HG02588 (cell line): ENCODE data around the gene MCM9.
A peak's percentile ranks its signal among the peaks of the same experiment; 100 is the strongest.

ENCODE experiments used
- ATAC-seq: cut with Tn5 transposase; IDR thresholded peaks from one replicate; pipeline ENCODE4 v1.9.1; 2021; ENCODE audit warnings: mild to moderate bottlenecking, moderate library complexity; ENCODE audit not compliant: unreplicated experiment

MCM9 gene

DNA sequence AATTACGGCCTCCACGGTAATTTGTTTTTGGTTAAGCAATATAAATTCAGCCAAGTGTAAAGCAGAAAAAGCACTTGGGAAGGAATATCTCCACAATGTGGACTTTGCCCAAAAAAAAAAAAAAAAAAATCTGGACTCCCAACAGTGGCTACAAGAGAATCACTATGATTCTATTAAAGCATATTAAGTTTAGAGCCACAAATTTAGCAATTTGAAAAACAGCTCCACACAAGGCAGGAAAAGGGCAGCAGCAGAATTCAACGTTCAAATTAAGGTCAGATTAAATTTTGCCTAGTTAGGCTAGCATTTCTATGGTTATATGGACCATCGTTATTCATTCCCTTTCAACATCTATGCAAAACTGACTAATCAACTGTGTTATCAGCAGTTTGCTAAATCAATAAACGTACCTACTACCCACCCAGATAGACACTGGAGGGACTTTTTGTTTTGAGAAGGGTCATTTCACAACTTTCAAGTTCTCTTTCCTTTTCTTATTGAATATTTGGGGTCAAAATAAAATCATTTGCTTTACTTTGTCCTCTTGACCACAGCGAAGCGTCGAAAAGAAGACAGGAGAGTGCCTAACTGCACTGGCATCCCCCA is 1.0 kb downstream of the MCM9 start:
- ATAC-seq = peak; percentile 0

DNA sequence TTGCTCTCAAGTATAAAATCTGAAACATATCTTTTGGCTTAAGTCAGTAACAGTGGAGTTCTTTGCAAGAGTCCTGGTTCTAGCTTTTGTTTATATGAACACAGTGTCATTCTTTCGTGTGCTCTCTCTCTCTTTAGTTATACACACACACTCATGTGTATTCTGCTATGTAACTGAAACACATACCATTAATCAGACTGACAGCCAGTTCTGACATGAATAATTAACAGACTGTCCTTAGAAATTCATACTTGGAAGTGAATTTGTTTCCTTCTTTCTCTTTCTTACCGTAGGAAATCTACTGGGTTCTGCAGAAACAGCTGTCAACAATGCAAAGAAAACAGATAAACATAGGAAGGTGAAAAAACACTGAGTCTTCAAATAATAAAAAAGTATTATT is 2.5 kb downstream of the MCM9 start:
- no peak for ATAC-seq

DNA sequence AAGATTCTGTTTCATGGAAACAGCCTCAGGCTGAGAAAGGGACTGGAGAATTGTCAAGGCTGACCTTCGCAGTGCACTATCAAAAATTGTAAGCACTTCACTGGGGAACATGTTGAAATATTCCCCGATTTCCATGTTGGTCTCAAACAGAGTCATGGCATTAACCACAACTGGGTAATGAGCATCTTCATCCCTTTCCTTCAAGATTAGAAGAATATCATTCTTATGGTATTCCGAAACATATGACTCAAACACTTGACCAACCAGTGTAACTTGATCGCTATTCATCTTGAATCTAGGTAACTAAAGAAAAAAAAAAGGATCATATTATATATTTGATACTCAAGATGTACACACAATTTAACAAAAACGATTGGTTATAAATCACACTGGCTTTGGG is 3.5 kb downstream of the MCM9 start:
- no peak for ATAC-seq

DNA sequence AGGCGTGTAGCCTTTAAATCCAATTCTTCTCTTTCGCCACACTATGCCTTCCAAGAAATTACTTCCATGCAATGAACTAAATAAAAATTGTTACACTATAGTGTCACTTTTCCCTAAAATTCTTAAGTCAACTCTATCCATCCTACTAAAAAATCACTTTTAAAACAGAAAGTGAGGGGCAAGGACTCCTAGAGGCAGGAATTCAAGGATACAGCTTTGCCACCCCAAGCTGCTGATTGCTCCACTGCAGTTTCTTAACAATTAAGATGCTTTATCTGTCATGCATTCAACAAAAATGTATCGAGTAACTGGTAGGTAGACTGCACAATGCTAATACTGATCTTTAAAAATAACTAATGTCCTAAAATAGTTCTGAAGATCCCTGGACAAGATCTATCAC is 4.3 kb downstream of the MCM9 start:
- ATAC-seq = no peak

DNA sequence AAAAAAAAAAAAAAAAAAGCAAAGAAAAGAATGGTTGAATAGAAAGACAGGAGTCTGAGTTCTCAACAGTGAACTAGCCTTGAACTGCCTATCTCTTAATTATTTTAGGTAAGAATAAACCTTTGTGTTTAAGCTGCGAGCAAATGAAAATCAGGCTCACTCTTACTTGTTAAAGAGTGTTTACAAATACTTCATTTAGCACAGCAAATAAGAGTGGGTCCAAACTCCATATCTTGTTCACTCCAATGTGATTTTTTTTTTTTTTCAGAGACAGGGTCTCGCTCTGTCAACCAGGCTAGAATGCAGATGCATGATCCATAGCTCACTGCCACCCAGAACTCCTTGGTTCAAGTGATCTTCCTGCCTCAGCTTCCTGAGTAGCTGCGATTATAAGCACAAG is 11.9 kb downstream of the MCM9 start:
- no peak for ATAC-seq

DNA sequence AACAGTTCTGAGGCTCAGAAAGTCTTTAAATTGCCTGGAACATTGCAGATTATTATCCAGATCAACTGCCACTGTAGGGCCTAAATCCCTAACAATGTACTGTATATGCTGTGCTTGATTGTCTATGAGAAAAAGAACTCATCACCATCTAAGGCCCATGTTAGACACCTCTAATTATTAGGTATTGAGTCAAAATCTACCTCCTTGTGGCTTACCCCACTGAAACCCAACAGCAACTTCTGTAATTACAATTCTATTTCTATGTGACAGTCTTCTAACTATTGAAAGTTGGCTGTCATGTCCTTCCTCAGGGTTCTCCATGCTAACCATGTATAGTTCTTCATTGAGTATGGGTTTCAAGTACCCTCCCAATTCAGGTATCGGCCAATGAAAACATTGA is 13.9 kb downstream of the MCM9 start:
- no peak for ATAC-seq

DNA sequence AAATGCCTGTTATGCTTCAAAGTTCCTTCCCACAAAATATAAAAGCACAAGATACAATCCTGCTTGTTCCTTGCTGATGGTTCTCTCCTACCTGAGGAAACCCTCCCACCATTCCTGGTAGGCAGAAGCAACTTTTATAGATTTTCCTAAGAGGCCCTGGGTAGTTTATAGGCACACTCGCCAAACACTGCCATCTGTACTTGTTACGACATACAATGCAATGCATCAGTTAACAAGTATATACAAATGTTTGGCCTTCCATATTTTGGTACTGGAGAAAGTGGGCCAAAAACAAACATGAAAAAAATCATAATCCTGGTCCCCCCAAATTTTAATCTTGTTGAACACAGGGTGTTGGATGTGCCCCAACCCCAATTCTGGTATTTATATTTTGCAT is 16.6 kb downstream of the MCM9 start:
- no peak for ATAC-seq

DNA sequence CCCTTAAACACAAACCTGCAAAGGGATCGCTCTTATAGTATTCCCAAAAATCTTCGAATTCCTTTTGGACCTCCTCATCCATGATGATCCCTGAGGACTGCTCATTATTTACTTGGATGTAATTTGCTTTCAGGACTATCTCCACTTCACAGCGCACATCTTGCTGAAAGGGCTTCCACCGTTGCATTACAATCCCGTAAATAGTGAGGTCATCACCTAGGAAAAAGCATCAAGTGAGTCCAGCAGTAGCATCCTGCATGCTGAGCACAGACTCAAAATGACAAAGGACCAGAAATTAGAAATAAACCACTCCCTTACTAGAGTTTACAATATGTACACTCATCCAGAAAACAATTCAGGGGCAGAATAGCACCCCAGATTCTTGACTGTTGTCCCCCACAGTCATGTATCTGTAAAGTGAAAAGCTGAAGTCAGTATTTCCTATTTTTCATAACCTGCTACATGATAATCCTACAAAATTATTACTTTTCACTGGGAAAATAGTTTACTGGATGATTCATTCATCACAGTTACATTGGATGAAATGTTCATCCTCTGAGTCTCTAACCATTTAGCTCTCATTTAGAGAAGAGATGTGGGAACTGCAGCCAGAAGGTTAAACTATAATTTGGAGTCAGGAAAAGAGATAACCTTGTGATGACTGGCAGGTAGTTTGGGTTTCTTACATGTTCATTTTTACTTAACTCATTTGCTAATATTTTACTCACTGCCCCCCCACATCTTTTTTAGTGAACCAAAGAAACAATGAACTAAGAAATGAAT is 17.2 kb downstream of the MCM9 start:
- no peak for ATAC-seq

DNA sequence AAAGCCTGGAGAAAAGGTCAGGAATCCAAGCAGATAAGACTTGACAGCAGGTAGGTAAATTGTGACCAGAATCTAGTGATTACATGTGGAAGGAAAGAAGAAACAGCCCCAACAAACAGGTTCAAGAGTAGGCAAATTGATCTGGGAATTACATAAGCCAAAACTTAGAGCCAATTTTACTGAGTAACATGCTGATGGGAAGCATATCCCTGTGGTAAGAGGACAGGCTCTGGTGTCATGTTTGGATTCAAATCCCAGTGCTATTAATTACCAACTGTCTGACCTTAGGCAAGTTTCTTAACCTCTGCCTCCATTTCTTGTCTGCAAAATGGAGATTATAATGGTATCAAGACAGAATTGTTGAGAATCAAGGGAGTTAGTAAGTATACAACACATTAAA is 20.4 kb downstream of the MCM9 start:
- no peak for ATAC-seq

DNA sequence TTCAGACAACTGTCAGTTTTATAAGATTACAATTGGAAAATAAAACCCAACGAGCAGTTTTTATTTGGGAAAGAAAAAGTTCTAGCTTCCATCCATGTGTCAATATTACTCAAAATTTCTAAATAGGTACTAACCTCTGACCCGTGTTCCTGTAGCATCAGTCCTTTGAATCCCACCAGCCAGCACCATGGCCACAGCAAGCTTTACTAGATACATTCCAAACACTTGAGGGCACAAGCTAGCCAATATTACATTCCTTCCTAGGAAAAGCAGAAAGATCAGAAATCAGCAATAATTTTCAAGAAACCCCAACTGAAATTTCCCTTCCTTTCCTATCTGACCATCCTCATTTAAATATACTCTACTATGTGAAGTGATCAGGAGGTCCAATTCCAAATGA is 21.8 kb downstream of the MCM9 start:
- ATAC-seq = no peak

DNA sequence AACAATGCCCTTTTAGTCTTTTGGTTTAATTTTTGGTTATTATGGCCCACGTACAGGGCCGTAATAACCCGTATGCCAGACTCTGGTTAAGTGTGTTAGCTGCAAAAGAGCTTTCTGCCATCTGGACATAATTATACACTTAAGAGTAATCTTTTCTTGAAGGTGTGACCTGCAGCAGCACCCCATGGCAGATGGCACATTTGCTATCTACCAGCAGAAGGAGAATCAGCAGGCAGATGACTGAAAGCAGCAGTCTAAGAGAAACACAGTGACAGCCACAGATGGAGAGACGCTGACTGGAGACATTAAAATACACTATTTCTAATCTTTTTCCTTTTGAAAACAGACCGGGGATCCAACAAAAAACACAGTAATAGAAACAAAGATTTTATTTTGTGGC is 22.3 kb downstream of the MCM9 start:
- ATAC-seq = no peak

DNA sequence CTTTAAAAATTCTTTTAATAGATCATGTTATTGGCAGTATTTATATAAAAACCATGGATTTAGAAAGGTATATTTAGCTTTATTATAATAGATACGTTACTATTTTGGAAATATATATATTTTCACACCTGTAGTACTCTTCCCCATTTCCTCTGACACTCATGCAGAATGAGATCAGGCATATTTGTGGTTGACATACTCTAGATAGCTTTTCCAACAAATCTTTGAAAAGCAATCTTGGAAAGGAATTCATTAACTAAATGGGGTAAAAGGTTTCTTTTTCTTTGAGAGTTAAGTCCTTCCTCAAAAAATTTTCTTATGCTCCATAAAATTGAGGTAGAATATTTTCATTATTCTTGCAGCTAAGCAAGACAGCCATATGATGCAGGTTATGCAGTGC is 26.5 kb downstream of the MCM9 start:
- ATAC-seq = no peak

DNA sequence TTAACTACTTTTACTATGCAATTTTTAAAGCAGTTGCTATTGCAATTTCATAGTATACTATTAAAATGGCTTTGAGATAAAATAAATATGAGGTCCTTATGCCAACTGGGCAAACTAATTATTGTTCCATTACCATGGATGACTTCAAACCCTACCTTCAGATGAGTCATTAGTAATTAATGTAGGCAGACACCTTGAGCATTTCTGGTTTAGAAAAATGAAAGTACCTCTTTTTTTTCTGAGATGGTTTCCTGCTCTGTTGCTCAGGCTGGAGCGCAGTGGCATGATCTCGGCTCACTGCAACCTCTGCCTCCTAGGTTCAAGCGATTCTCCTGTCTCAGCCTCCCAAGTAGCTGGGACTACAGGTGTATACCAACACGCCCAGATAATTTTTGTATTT is 29.1 kb downstream of the MCM9 start:
- ATAC-seq = no peak

DNA sequence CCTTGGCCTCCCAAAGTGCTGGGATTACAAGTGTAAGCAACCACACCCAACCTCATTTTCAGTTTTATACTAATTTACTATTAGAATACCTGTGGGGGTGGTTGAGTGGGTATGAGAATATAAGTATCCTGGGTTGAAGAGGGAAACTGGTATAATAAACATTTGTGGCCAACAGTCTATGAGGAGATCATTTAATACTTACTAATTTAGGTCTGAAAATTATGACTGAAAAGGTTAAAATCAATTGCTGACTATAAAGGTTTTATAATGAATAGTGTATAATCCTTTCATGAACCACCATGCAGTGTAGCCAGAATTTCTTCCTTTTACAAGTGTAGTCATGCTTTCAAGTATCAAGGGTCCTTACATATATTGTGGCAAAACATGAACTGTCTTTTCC is 29.9 kb downstream of the MCM9 start:
- no peak for ATAC-seq

DNA sequence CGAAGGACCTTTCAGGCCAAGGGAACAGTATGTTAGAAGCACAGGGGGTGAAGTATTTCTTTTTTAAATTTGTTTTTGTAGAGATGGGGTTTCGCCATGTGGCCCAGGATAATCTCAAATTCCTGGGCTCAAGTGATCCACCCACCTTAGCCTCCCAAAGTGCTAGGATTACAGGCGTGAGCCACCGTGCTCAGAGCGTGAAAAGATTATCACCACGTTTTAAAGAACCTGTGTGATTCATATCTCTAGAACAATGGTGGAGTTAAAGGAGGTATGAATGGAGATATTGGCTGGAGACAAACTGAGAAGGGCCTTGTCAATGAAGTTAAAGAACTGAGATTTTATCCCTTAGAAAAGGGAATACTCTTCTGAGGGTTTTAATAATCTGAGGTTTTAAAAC is 31.3 kb downstream of the MCM9 start:
- ATAC-seq = no peak

DNA sequence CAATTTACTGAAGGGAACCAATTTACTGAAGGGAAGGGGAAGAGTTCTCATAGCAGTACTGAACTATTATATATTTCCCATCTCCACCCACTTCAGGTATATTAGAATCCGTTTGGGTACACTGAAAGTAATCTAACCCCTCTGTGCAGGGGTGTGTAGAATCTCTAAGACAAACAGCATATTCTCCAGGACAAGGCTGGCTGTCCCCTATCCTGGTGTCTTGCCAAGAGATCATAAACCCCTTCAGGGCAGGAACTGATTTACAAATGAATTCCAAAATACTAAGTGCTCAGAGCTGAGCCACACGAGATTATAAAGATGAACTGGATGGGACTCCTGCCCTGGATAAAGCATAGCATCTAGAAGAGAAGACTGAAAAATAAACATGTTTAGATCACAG is 31.8 kb downstream of the MCM9 start:
- no peak for ATAC-seq

DNA sequence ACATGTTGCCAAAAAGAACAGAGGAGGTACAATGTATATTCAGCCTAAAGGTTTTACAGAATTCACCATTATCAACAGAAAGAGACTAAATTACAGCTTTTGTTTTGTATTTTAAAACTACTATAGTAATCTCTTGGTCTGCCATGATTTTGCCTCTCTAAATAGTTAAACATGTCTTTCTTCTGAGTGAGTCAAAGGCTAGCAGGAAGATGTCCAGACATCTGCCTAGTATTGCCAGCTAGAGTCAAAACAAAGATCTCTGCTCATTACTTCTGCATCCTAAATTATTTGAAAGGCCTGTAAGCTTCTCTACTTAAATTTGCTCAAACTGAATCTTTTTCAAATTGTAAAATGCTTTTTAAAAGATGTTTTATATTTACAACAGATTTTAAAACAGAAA is 32.2 kb downstream of the MCM9 start:
- ATAC-seq = no peak

DNA sequence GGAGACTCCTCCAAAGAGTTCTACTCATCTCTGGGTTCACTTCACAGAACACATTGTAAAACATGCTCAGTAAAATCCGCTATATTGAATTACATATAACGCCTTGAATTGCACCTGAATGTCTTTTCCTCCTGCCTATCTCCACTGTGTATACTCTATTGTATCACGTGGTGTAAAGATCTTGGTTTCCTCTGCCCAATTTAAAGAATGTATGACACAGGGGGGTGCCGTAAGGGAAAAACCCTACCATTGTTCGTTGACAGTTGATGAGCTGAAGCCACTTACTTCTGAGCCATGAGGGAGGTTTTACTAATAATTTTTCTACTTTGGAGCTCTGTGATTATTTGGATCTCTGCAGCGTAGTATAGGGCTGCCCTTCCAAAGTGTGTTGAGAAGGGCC is 35.0 kb downstream of the MCM9 start:
- ATAC-seq = no peak

DNA sequence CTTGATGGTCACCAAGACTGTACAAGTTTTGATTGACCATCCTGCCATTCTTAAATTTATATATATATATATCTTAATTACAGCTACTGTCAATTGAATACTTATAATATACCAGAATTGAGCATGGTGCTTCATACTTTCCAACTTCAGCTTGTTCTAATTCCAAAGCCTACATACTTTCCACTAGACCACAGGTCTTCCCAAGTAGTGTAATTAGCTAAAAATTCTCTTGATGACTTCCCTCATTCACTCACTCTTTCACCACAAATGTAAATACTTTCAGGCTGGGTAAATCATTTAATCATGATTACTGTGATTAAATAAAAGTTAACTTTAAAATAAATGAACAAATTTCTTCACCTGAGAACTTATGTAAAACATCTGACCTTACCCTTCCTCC is 37.6 kb downstream of the MCM9 start:
- ATAC-seq = no peak

DNA sequence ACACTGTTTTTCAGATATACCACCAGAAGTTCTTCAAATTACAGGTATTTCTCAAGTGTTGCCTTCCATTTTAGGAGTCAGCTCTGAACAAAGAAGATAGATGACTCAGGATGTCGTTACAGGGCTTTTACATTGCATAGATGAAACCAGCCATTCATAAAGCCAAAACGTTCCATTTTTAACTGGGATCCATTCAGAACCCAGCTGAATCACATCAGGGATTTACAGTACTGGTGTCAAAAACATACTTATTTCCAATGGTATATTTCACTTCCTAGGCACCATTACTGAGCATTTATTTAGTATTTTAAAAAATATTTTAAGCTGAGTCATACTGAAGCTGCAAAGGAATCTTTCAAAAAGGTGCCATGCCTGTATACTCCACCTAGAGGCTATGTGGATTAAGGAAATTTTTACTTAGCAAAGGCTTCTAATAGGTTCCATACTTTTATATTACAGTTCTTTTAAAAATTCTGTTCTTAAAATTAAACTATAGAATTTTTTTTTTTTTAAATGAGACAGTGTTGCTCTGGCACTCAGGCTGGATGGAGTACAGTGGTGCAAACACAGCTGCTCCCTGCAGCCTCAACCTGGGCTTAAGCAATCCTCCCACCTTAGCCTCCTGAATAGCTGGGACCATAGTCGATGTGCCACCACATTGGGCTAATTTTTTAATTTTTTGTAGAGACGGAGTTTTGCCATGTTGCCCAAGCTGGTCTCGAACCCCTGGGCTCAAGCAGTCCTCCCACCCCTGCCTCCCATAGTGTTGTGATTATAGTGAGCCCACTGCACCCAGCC is 38.4 kb downstream of the MCM9 start:
- ATAC-seq = no peak

DNA sequence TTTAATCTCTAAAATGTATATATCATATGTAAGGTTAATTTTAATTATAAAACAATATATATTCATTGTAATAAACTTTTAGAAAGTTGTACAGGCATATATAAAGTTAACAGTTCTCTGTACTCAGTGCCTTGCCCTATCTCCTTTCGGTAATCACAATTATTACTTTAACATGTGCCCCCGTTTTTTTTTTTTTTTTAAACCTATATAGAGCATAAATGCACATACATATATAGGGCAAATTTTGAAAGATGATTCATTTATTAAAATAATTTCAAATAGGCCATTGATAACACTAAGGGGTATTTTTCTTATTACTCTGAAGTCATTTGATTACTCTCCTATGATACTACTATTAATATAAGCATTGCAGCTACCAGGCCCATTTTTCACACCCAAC is 39.1 kb downstream of the MCM9 start:
- ATAC-seq = no peak

DNA sequence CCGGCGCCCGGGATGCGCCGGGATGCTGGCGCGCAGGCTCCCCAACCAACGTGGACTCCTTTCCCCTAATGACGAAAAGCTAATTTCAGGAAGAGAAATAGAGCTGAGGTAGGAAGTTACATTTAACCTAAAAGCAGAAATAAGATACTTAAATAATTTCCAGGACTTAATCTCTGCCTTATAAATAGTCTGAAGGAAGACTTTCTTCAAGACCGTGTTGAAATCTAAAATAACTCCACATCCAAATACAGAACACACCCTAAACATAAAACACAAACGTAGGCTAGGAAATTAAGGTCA is 39.7 kb downstream of the MCM9 start:
- no peak for ATAC-seq
